AG04450 (cell line): ENCODE measurements around the gene PIGU. TPM values are rescaled to one million over a fixed set of nuclear protein-coding genes. Genes with fewer than 3 reads are reported as not detected.

Source experiments
- CTCF ChIA-PET: fragments of 300-600, 350-600 bp; formaldehyde crosslinking; extraction: SDS; loops from one replicate; lab custom pipeline; 2022; ENCODE audit warnings: antibody characterized with exemption, inconsistent platforms; lab: Charles Lee
- POLR2A ChIA-PET: fragments of 350-600 bp; formaldehyde crosslinking; extraction: SDS; loops from one replicate; lab custom pipeline; 2021; ENCODE audit warnings: antibody characterized with exemption, inconsistent platforms; lab: Yijun Ruan, JAX
- DNase-seq: peaks from one replicate; pipeline ENCODE4 v3.0.0-alpha.2; 2011; ENCODE audit warnings: low read depth, low spot score
- H3K27ac ChIP-seq: one replicate; pipeline ENCODE4 v1.5.1; 2012; ENCODE audit warnings: low read depth, low read length, control low read depth
- H3K27me3 ChIP-seq: one replicate; pipeline ENCODE4 v1.6.0; 2012; ENCODE audit warnings: low read length; ENCODE audit not compliant: control insufficient read depth, insufficient read depth
- H3K4me3 ChIP-seq: 2 replicates; pipeline ENCODE4 v1.5.1; 2011; ENCODE audit warnings: mild to moderate bottlenecking, low read depth, low read length, control low read depth
- H3K9me3 ChIP-seq: 2 replicates; pipeline ENCODE4 v1.5.1; 2012; ENCODE audit warnings: low read length; ENCODE audit not compliant: control insufficient read depth, insufficient read depth
- CTCF ChIP-seq: IDR thresholded peaks from 2 replicates; pipeline ENCODE4 v1.5.1; 2011; ENCODE audit warnings: low read depth, low read length, control low read depth, inconsistent platforms
- polyA plus RNA-seq: library from polyadenylated mRNA; depleted of rRNA; stranded (reverse); fragments of >200 nt; gene quantifications from 2 replicates; pipeline ENCODE4 v1.2.3, GENCODE V29; 2011

Gene PIGU
- polyA plus RNA-seq, 1 experiment, result 54.8 TPM

GRCh38 chr20:34569598-34569997 is 107.3 kb downstream of the PIGU start:
- no peak for DNase-seq
- ChIA-PET POLR2A (no interaction called here), CTCF (interaction anchor here (0.8 to 0.9 kb wide), 2 partner anchors 10 to 200 kb away, joined by 3 to 4 read pairs; no protein-coding TSS in a partner anchor)
- Histone ChIP-seq H3K9me3 (no peaks in the 10 kb centered on the region), H3K27ac (no peak overlapping the region), H3K4me3 (no peak overlapping the region), H3K27me3 (no peaks in the 10 kb centered on the region)
- TF ChIP-seq CTCF, result no peak

GRCh38 chr20:34567892-34568865 is 108.7 kb downstream of the PIGU start:
- no peaks in the 10 kb centered on the region for H3K9me3 ChIP-seq
- TF ChIP-seq CTCF, result no peak
- CTCF ChIA-PET, result no interaction called here
- H3K27me3 ChIP-seq, result no peaks in the 10 kb centered on the region
- no peak overlapping the region for H3K27ac ChIP-seq
- POLR2A ChIA-PET, result no interaction called here
- no peak overlapping the region for H3K4me3 ChIP-seq
- no peak for DNase-seq

DNA sequence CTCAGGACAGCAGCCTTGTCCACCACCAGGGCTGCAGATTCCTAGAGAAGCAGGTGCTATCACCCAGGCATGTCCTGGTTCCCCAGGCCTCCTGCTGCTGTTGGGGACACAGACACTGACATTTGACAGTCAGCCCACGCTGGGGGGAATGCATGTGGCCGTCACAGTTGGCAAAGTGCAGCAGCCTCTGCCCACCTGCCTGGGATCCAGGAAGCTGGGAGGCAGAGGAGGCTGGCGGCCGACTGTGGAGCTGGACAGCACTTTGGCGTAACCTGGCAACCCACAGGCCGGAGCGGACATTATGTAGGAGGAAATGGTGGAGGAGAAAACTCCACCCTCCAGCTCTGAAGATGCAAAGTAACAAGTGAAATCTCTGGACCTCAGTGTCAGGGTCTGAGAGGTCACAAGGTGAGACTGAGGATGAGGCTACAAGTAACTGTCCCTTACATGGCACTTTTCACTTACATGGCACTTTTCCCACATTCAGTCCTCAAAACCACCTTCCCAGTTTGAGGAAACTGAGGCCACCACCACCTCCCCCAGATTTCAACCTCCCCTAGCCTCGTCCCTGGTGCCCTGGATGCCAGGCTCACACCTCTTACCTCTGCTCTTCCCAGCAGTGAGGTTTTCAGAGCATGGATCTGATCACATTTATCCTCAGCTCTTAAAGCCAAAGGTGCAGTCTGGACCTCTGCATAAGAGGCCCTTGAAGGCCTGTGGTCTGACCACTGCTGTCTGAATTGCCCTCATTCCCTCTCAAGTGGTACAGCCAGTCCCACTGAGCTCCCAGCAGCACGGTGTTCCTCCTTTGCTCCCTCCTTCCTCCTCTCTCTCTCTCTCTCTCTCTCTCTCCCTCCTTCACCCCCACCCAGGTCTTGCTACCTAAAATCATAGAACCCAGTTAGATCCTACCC is 109.7 kb downstream of the PIGU start:
- H3K27ac ChIP-seq, result no peak overlapping the region
- CTCF ChIA-PET, result no interaction called here
- POLR2A ChIA-PET, result no interaction called here
- no peaks in the 10 kb centered on the region for H3K9me3 ChIP-seq
- H3K27me3 ChIP-seq, result no peaks in the 10 kb centered on the region
- TF ChIP-seq CTCF, result no peak
- DNase-seq, result no peak
- H3K4me3 ChIP-seq, result no peak overlapping the region

GRCh38 chr20:34564833-34565232 is 112.1 kb downstream of the PIGU start:
- H3K27me3 ChIP-seq, result no peaks in the 10 kb centered on the region
- DNase-seq, result no peak
- no peak for TF ChIP-seq CTCF
- no peaks in the 10 kb centered on the region for H3K9me3 ChIP-seq
- POLR2A ChIA-PET, result no interaction called here
- no peak overlapping the region for H3K4me3 ChIP-seq
- CTCF ChIA-PET, result interaction anchor here (3.9 kb wide), 1 partner anchor 205 kb away, joined by 22 read pairs; no protein-coding TSS in a partner anchor
- H3K27ac ChIP-seq, result no peak overlapping the region
